Prostate gland (tissue), 2 donors: ENCODE measurements around the gene WWOX.

Experiments
- POLR2A ChIP-seq: fragments of 450-650 bp; IDR thresholded peaks from one replicate; pipeline ENCODE4 v1.6.1; 2016; ENCODE audit warnings: antibody characterized with exemption, mild to moderate bottlenecking
- POLR2AphosphoS5 ChIP-seq: sonication (generic); formaldehyde crosslinking; IDR thresholded peaks from one replicate; pipeline ENCODE4 v1.6.1; 2017; ENCODE audit warnings: antibody characterized with exemption
- TF ChIP-seq, protein P1 (sequence below), 4 experiments: fragments of 200-600 bp in 2 of 4; fragments of 450-650 bp in 2 of 4; sonication (generic) in 2 of 4; IDR thresholded peaks; 1 replicate in 3 of 4; 2 replicates in 1 of 4; pipeline ENCODE4 v1.5.1; 2016 to 2019; ENCODE audit warnings: antibody characterized with exemption in 4 of 4, mild to moderate bottlenecking in 2 of 4, moderate library complexity in 2 of 4

DNA sequence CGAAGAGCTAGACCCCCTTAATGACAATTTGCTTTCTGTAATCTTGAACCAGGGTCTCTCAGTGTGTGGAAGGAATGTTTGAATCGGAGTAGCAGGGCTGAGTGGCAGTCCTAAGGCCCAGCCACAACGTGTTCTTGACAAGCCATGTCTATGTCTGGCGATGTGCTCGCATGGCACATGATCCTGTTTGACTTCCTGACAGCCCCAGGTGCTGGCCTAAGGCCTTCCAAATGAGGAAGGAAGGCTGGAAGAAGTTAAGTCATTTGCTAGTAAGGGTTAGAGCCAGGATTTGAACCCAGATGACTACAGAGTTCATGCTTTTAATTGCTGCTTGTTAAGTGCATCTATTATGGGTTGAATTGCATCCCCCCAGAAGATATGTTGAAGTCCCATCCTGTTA is 1014.4 kb downstream of the WWOX start:
- TF ChIP-seq, protein P1, sequence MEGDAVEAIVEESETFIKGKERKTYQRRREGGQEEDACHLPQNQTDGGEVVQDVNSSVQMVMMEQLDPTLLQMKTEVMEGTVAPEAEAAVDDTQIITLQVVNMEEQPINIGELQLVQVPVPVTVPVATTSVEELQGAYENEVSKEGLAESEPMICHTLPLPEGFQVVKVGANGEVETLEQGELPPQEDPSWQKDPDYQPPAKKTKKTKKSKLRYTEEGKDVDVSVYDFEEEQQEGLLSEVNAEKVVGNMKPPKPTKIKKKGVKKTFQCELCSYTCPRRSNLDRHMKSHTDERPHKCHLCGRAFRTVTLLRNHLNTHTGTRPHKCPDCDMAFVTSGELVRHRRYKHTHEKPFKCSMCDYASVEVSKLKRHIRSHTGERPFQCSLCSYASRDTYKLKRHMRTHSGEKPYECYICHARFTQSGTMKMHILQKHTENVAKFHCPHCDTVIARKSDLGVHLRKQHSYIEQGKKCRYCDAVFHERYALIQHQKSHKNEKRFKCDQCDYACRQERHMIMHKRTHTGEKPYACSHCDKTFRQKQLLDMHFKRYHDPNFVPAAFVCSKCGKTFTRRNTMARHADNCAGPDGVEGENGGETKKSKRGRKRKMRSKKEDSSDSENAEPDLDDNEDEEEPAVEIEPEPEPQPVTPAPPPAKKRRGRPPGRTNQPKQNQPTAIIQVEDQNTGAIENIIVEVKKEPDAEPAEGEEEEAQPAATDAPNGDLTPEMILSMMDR (IDR thresholded peaks at IDR 0.05), result no peak
- TF ChIP-seq POLR2A (no peak), POLR2AphosphoS5 (no peak)
